ENCODE results near the gene KSR1.

KSR1 gene

DNA sequence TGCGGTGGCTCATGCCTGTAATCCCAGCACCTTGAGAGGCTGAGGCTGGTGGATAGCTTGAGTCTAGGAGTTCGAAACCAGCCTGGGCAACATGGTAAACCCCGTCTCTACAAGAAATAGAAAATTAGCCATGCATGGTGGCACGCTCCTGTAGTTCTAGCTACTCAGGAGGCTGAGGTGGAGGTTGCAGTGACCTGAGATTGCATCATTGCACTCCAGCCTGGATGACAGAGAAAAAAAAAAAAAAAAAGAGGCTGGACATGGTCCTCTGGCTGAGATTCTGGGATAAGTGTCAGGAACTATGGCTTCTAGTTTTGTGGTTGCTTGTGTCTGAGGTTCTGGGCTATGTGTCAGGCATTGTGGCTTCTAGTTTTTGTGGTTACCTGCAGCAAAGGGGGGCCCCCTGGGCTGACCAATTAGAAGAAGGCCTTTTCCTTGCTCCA, 7.0 kb downstream of the KSR1 start:
- TF ChIP-seq EGR1 (IDR thresholded peaks at IDR 0.05) (no peak), CEBPB (IDR thresholded peaks at IDR 0.05) (peak; percentile 60; the same call in 1 of the 2 replicates)

GRCh38 chr17:27464431-27464830, 8.2 kb downstream of the KSR1 start:
- TF ChIP-seq TEAD4 (IDR thresholded peaks at IDR 0.05) (no peak), CEBPB (IDR thresholded peaks at IDR 0.05) (no peak), TAF1 (IDR thresholded peaks at IDR 0.05; ENCODE audit: low read depth) (no peak), REST (IDR thresholded peaks at IDR 0.05; ENCODE audit: low read depth) (no peak), RAD21 (IDR thresholded peaks at IDR 0.05; ENCODE audit: low read depth) (no peak), EGR1 (IDR thresholded peaks at IDR 0.05) (no peak), NFIC (IDR thresholded peaks at IDR 0.05) (no peak), TCF12 (IDR thresholded peaks at IDR 0.05; ENCODE audit: low read depth) (no peak), CREB1 (IDR thresholded peaks at IDR 0.05; ENCODE audit: low read depth) (no peak), YY1 (IDR thresholded peaks at IDR 0.05; ENCODE audit: low read depth) (no peak), ZBTB7A (IDR thresholded peaks at IDR 0.05; ENCODE audit: low read depth) (no peak), FOXM1 (IDR thresholded peaks at IDR 0.05; ENCODE audit: borderline replicate concordance, low read depth) (no peak), EP300 (IDR thresholded peaks at IDR 0.05; ENCODE audit: borderline replicate concordance) (no peak)
- TF ChIP-seq, protein P1, sequence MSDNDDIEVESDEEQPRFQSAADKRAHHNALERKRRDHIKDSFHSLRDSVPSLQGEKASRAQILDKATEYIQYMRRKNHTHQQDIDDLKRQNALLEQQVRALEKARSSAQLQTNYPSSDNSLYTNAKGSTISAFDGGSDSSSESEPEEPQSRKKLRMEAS (IDR thresholded peaks at IDR 0.05) = no peak
- TF ChIP-seq, protein P2, sequence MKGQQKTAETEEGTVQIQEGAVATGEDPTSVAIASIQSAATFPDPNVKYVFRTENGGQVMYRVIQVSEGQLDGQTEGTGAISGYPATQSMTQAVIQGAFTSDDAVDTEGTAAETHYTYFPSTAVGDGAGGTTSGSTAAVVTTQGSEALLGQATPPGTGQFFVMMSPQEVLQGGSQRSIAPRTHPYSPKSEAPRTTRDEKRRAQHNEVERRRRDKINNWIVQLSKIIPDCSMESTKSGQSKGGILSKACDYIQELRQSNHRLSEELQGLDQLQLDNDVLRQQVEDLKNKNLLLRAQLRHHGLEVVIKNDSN (IDR thresholded peaks at IDR 0.05) = no peak

DNA sequence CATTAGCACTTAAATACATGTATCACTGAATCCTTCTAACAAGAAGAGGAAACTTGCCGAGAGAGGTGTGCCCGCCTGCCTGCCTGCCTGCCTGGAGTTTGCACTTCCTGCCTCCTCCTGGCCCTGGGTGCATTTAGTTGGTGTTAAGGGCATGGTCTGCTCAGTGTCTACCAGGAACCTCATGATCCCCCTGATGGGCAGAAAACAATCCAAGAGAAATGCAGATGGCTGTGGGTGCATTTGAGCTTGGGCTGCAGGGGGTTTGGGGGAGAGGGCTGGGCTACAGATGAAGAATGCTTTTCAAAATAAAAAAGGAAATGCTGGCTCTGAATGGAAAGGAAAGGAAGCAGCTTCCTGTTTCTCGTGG, 10.1 kb downstream of the KSR1 start:
- no peak for TF ChIP-seq EP300 (IDR thresholded peaks at IDR 0.05; ENCODE audit: borderline replicate concordance)

- TF ChIP-seq, protein P2 (IDR thresholded peaks at IDR 0.05) = no peak
- no peak for TF ChIP-seq EGR1 (IDR thresholded peaks at IDR 0.05)
- no peak for TF ChIP-seq NFIC (IDR thresholded peaks at IDR 0.05)
- no peak for TF ChIP-seq CREB1 (IDR thresholded peaks at IDR 0.05; ENCODE audit: low read depth)
- TF ChIP-seq REST (IDR thresholded peaks at IDR 0.05; ENCODE audit: low read depth) = no peak
- TF ChIP-seq TEAD4 (IDR thresholded peaks at IDR 0.05) = no peak
- TF ChIP-seq FOXM1 (IDR thresholded peaks at IDR 0.05; ENCODE audit: borderline replicate concordance, low read depth) = no peak
- no peak for TF ChIP-seq RAD21 (IDR thresholded peaks at IDR 0.05; ENCODE audit: low read depth)
- TF ChIP-seq, protein P1 (IDR thresholded peaks at IDR 0.05) = no peak
- no peak for TF ChIP-seq YY1 (IDR thresholded peaks at IDR 0.05; ENCODE audit: low read depth)
- TF ChIP-seq EP300 (IDR thresholded peaks at IDR 0.05; ENCODE audit: borderline replicate concordance) = no peak
- no peak for TF ChIP-seq ZBTB7A (IDR thresholded peaks at IDR 0.05; ENCODE audit: low read depth)
- TF ChIP-seq TCF12 (IDR thresholded peaks at IDR 0.05; ENCODE audit: low read depth) = no peak
- no peak for TF ChIP-seq TAF1 (IDR thresholded peaks at IDR 0.05; ENCODE audit: low read depth)
- TF ChIP-seq CEBPB (IDR thresholded peaks at IDR 0.05) = no peak
Observed at GRCh38 chr17:27466743-27467375, 10.6 kb downstream of the KSR1 start.

DNA sequence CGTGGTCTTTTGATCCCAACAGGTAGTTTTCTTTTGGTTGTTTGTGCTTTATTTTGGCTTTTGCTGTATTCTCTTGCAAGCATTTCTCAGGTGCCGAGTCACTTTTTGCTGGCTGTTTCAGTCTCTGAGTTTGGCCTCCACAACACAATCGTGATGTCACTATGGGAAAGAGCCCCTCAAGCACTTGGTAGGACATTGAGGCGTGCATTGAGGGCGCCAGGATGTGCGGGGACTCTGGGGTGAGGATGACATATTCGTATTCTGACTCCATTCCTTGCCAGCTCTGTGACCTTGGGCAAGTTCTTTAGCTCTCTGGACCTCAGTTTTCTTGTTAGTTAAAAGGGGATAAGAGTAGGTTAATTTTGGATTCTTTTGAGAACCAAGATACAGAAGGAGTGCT, 13.0 kb downstream of the KSR1 start:
- TF ChIP-seq EGR1 (IDR thresholded peaks at IDR 0.05) (no peak), TCF12 (IDR thresholded peaks at IDR 0.05; ENCODE audit: low read depth) (no peak), REST (IDR thresholded peaks at IDR 0.05; ENCODE audit: low read depth) (no peak), EP300 (IDR thresholded peaks at IDR 0.05; ENCODE audit: borderline replicate concordance) (no peak), TAF1 (IDR thresholded peaks at IDR 0.05; ENCODE audit: low read depth) (no peak), CREB1 (IDR thresholded peaks at IDR 0.05; ENCODE audit: low read depth) (no peak), TEAD4 (IDR thresholded peaks at IDR 0.05) (no peak), FOXM1 (IDR thresholded peaks at IDR 0.05; ENCODE audit: borderline replicate concordance, low read depth) (no peak), NFIC (IDR thresholded peaks at IDR 0.05) (no peak), RAD21 (IDR thresholded peaks at IDR 0.05; ENCODE audit: low read depth) (no peak), YY1 (IDR thresholded peaks at IDR 0.05; ENCODE audit: low read depth) (no peak), CEBPB (IDR thresholded peaks at IDR 0.05) (no peak), ZBTB7A (IDR thresholded peaks at IDR 0.05; ENCODE audit: low read depth) (no peak)
- TF ChIP-seq, protein P2 (IDR thresholded peaks at IDR 0.05) = no peak
- TF ChIP-seq, protein P1 (IDR thresholded peaks at IDR 0.05) = no peak
